IMR-90 (cell line): ENCODE measurements around the gene KXD1. TPM values are rescaled to one million over a fixed set of nuclear protein-coding genes. Genes with fewer than 3 reads are reported as not detected.
A peak's percentile ranks its signal among the peaks of the same experiment; 100 is the strongest.

Experiments used
- ATAC-seq: fragments of 200-7000 bp; cut with Tn5 transposase; 2 replicates; pipeline ENCODE4 v1.9.1; 2020; ENCODE audit warnings: low read depth, mild to moderate bottlenecking, moderate library complexity
- BruUV-seq: library from RNA; stranded (reverse); fragments of 400-500 nt; replicated peaks from 2 replicates; lab custom pipeline; 2021; lab: Mats Ljungman, UMichigan
- CTCF ChIA-PET: fragments of 300-600 bp; formaldehyde crosslinking; extraction: SDS; loops from one replicate; lab custom pipeline; 2021; ENCODE audit warnings: antibody characterized with exemption; lab: Yijun Ruan, JAX
- POLR2A ChIA-PET: fragments of 300-600 bp; sonication (Branson Sonifier 250); formaldehyde crosslinking; loops from one replicate; lab custom pipeline; 2022; ENCODE audit warnings: antibody characterized with exemption; ENCODE audit not compliant: unreplicated experiment; lab: Charles Lee
- DNase-seq: peaks from one replicate; pipeline ENCODE4 v3.0.0; 2013
- H2AFZ ChIP-seq: replicated peaks from 2 replicates; pipeline ENCODE3; 2013; ENCODE audit warnings: low read length, mild to moderate bottlenecking; ENCODE audit not compliant: poor library complexity
- H2AK5ac ChIP-seq: 2 replicates; pipeline ENCODE4 v1.6.1; 2013; ENCODE audit warnings: low read depth, low read length, inconsistent platforms
- H2AK9ac ChIP-seq: replicated peaks from 2 replicates; pipeline ENCODE3; 2013; ENCODE audit warnings: mild to moderate bottlenecking, low read depth, low read length, moderate library complexity; ENCODE audit not compliant: poor library complexity
- H2BK120ac ChIP-seq: 2 replicates; pipeline ENCODE4 v1.6.1; 2013; ENCODE audit warnings: low read depth, low read length, inconsistent platforms
- H2BK15ac ChIP-seq: 3 replicates; pipeline ENCODE4 v1.6.1; 2013; ENCODE audit warnings: low read depth, low read length, inconsistent platforms
- H2BK20ac ChIP-seq: 2 replicates; pipeline ENCODE4 v1.6.1; 2013; ENCODE audit warnings: low read depth, mild to moderate bottlenecking, inconsistent platforms, low read length, moderate library complexity
- H2BK5ac ChIP-seq: 2 replicates; pipeline ENCODE4 v1.6.1; 2013; ENCODE audit warnings: mild to moderate bottlenecking, low read depth, low read length, inconsistent platforms; ENCODE audit not compliant: poor library complexity, severe bottlenecking
- H3K14ac ChIP-seq: replicated peaks from 2 replicates; pipeline ENCODE4 v1.6.1; 2013; ENCODE audit warnings: low read depth, low read length, inconsistent platforms
- H3K18ac ChIP-seq: 2 replicates; pipeline ENCODE4 v1.6.1; 2013; ENCODE audit warnings: low read depth, low read length, control low read depth
- H3K23ac ChIP-seq: 2 replicates; pipeline ENCODE4 v1.6.1; 2013; ENCODE audit warnings: low read depth, low read length, inconsistent platforms
- H3K27ac ChIP-seq: 2 replicates; pipeline ENCODE4 v1.5.1; 2013; ENCODE audit warnings: mild to moderate bottlenecking, control low read depth, low read length; ENCODE audit not compliant: insufficient read depth
- H3K27me3 ChIP-seq: 2 replicates; pipeline ENCODE4 v1.6.1; 2013; ENCODE audit warnings: low read length; ENCODE audit not compliant: control insufficient read depth, insufficient read depth
- H3K36me3 ChIP-seq: 2 replicates; pipeline ENCODE4 v1.6.1; 2013; ENCODE audit warnings: low read length, mixed read lengths; ENCODE audit not compliant: control insufficient read depth, insufficient read depth
- H3K4ac ChIP-seq: 2 replicates; pipeline ENCODE4 v1.6.1; 2013; ENCODE audit warnings: low read depth, low read length, inconsistent platforms
- H3K4me1 ChIP-seq: 2 replicates; pipeline ENCODE4 v1.6.1; 2013; ENCODE audit warnings: low read length, mixed read lengths; ENCODE audit not compliant: control insufficient read depth, insufficient read depth
- H3K4me2 ChIP-seq: 2 replicates; pipeline ENCODE4 v1.6.1; 2013; ENCODE audit warnings: low read depth, mild to moderate bottlenecking, control low read depth, low read length, moderate library complexity
- H3K4me3 ChIP-seq: 2 replicates; pipeline ENCODE4 v1.5.1; 2013; ENCODE audit warnings: low read depth, mild to moderate bottlenecking, control low read depth, low read length, moderate library complexity; ENCODE audit not compliant: insufficient read depth
- H3K56ac ChIP-seq: 2 replicates; pipeline ENCODE4 v1.6.1; 2013; ENCODE audit warnings: low read length, inconsistent platforms; ENCODE audit not compliant: insufficient read depth; ENCODE audit errors: extremely low read depth
- H3K79me1 ChIP-seq, 2 experiments: 2 replicates each; pipeline ENCODE4 v1.6.1; 2013; ENCODE audit warnings: low read length in 2 of 2, inconsistent platforms in 1 of 2, low read depth in 1 of 2
- H3K9ac ChIP-seq: 2 replicates; pipeline ENCODE4 v1.6.1; 2013; ENCODE audit warnings: low read depth, low read length, control low read depth
- H3K9me1 ChIP-seq: 2 replicates; pipeline ENCODE4 v1.6.1; 2013; ENCODE audit warnings: low read length, inconsistent platforms; ENCODE audit not compliant: insufficient read depth
- H3K9me3 ChIP-seq: 2 replicates; pipeline ENCODE4 v1.6.1; 2013; ENCODE audit warnings: low read length; ENCODE audit not compliant: control insufficient read depth, insufficient read depth
- H4K20me1 ChIP-seq: 2 replicates; pipeline ENCODE4 v1.6.1; 2013; ENCODE audit warnings: low read length, inconsistent platforms; ENCODE audit not compliant: insufficient read depth
- H4K5ac ChIP-seq: 2 replicates; pipeline ENCODE4 v1.6.1; 2013; ENCODE audit warnings: mild to moderate bottlenecking, low read depth, low read length, control low read depth
- H4K8ac ChIP-seq, 2 experiments: 2 replicates each; pipeline ENCODE4 v1.6.1; 2013; ENCODE audit warnings: low read depth in 2 of 2, low read length in 2 of 2, control low read depth in 1 of 2, inconsistent platforms in 1 of 2
- H4K91ac ChIP-seq: 2 replicates; pipeline ENCODE4 v1.6.1; 2013; ENCODE audit warnings: low read depth, low read length, inconsistent platforms; ENCODE audit not compliant: insufficient read depth
- MAZ ChIP-seq: IDR thresholded peaks from 2 replicates; pipeline ENCODE4 v1.6.1; 2012; ENCODE audit warnings: low read depth, mild to moderate bottlenecking, low read length, improper control_type of control experiment, moderate library complexity, borderline replicate concordance
- RAD21 ChIP-seq: IDR thresholded peaks from 2 replicates; pipeline ENCODE4 v1.6.1; 2012; ENCODE audit warnings: low read length, improper control_type of control experiment
- RFX5 ChIP-seq: IDR thresholded peaks from 2 replicates; pipeline ENCODE4 v1.8.0; 2012; ENCODE audit warnings: low read depth, mild to moderate bottlenecking, low read length, moderate library complexity
- SMC3 ChIP-seq: fragments of 150-350 bp; IDR thresholded peaks from 2 replicates; pipeline ENCODE4 v1.6.1; 2016; ENCODE audit warnings: low read depth, mild to moderate bottlenecking, antibody characterized with exemption, low read length, moderate library complexity
- WGBS, 2 experiments: methylation state at CpG; one replicate each; pipeline versions ENCODE4 v1.1.5 to v1.1.7; 2013; ENCODE audit warnings: missing lambda C conversion rate in 2 of 2; ENCODE audit not compliant: insufficient read length in 1 of 2; ENCODE audit errors: extremely low coverage in 2 of 2; 5-methylcytosine and 5-hydroxymethylcytosine counted together
- dilution Hi-C: fragments of 300-500 bp; cut with HindIII; formaldehyde crosslinking; loops from one replicate; pipeline ENCODE4 v1.14.3; 2018; ENCODE audit warnings: low sequenced_read_pairs; ENCODE audit not compliant: unreplicated experiment
- in situ Hi-C: fragments of 300-500 bp; cut with MboI; formaldehyde crosslinking; loops from 3 replicates; pipeline ENCODE4 v1.14.3; 2019; ENCODE audit warnings: low sequenced_read_pairs, inconsistent platforms, mixed read lengths
- intact Hi-C: fragments of 100-400 bp; cut with micrococcal nuclease; formaldehyde crosslinking; loops from 2 replicates; pipeline ENCODE4 v1.10.0; 2022
- polyA plus RNA-seq, 3 experiments: library from polyadenylated mRNA; depleted of rRNA; stranded (reverse); fragments of >200 nt; gene quantifications; 2 replicates each; pipeline ENCODE4 v1.2.3, GENCODE V29; 2012; ENCODE audit warnings: low replicate concordance in 1 of 3
- total RNA-seq: library from RNA; depleted of rRNA; stranded (reverse); fragments of >200 nt; gene quantifications from 2 replicates; pipeline ENCODE4 v1.2.3, GENCODE V29; 2012
- TF ChIP-seq, protein P1 (sequence below): fragments of 150-350 bp; IDR thresholded peaks from 2 replicates; pipeline ENCODE4 v1.6.1; 2017; ENCODE audit warnings: mild to moderate bottlenecking, antibody characterized with exemption, low read length, low read depth
- TF ChIP-seq, protein P2 (sequence below): conservative IDR thresholded peaks from 2 replicates; pipeline ENCODE4 v1.5.1; 2012; ENCODE audit warnings: mild to moderate bottlenecking, low read depth, low read length, improper control_type of control experiment

The KXD1 gene
- total and polyA plus RNA-seq, 2 of the 4 experiments (the other 2 are of a cell fraction): 66.7 to 196 TPM

DNA sequence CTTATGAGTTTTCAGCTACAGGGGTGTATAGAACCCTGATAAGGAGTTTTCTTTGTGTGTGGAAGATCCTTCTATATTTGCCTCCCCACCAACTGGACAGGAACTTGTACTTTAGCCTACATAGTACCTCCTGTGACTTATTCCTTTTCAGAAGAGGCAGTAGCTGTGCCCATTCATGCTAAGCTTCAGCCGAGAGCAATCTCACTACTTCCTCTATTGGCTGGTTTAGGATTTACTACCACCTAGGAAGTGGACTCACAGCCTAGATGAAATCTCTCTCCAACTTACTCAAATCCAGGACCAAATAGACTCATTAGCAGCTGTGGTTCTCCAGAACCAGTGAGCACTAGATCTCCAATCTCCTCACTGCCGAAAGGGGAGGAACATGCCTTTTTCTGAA, 28.6 kb downstream of the KXD1 start:
- Histone ChIP-seq H3K14ac (no peak overlapping the region; the same call in 1 of the 2 replicates), H3K79me1 (peaks cover 6 to 20% of the 10 kb centered on the region in 2 experiments; a peak in 3 of 4 replicates), H4K20me1 (peaks cover 6% of the 10 kb centered on the region), H2AFZ (no peak overlapping the region), H3K9me3 (no peaks in the 10 kb centered on the region), H2BK15ac (no peak overlapping the region), H4K91ac (no peak overlapping the region), H2AK9ac (no peak overlapping the region), H3K23ac (no peak overlapping the region), H3K4me3 (no peak overlapping the region), H3K9me1 (peaks cover 4% of the 10 kb centered on the region; the same call in 1 of the 2 replicates), H2BK120ac (no peak overlapping the region), H2BK5ac (no peak overlapping the region), H3K4me2 (no peak overlapping the region), H3K4ac (no peak overlapping the region), H2BK20ac (no peak overlapping the region), H3K9ac (no peak overlapping the region), H4K8ac (no peak overlapping the region), H3K27me3 (peaks cover 2% of the 10 kb centered on the region; the same call in 1 of the 2 replicates), H4K5ac (no peak overlapping the region), H3K27ac (no peak overlapping the region), H2AK5ac (peak overlapping the region; percentile 44; the same call in 1 of the 2 replicates), H3K18ac (no peak overlapping the region), H3K4me1 (peaks cover 5% of the 10 kb centered on the region), H3K56ac (no peak overlapping the region), H3K36me3 (peaks cover 4% of the 10 kb centered on the region)
- ChIA-PET POLR2A (no interaction called here), CTCF (no interaction called here)
- no peak for DNase-seq
- intact Hi-C loops: loop anchor here (5.0 kb wide), 2 partner anchors 246 to 331 kb away; partner anchors contain the start of genes COPE, DDX49 and UPF1
- TF ChIP-seq, protein P1, sequence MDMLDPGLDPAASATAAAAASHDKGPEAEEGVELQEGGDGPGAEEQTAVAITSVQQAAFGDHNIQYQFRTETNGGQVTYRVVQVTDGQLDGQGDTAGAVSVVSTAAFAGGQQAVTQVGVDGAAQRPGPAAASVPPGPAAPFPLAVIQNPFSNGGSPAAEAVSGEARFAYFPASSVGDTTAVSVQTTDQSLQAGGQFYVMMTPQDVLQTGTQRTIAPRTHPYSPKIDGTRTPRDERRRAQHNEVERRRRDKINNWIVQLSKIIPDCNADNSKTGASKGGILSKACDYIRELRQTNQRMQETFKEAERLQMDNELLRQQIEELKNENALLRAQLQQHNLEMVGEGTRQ: no peak
- TF ChIP-seq RFX5 (no peak), SMC3 (no peak), RAD21 (no peak), MAZ (no peak)
- TF ChIP-seq, protein P2, sequence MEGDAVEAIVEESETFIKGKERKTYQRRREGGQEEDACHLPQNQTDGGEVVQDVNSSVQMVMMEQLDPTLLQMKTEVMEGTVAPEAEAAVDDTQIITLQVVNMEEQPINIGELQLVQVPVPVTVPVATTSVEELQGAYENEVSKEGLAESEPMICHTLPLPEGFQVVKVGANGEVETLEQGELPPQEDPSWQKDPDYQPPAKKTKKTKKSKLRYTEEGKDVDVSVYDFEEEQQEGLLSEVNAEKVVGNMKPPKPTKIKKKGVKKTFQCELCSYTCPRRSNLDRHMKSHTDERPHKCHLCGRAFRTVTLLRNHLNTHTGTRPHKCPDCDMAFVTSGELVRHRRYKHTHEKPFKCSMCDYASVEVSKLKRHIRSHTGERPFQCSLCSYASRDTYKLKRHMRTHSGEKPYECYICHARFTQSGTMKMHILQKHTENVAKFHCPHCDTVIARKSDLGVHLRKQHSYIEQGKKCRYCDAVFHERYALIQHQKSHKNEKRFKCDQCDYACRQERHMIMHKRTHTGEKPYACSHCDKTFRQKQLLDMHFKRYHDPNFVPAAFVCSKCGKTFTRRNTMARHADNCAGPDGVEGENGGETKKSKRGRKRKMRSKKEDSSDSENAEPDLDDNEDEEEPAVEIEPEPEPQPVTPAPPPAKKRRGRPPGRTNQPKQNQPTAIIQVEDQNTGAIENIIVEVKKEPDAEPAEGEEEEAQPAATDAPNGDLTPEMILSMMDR: no peak
- 20% methylated on average over 1 of the region's 2 CpGs; no CpG with 5 or more reads in 1 of the 2 experiments for WGBS, 2 experiments
- dilution Hi-C loops: no loop called here
- BruUV-seq: no TSS peak
- in situ Hi-C loops: no loop called here
- ATAC-seq: no peak
